ENCODE data around the gene FLNB.

FLNB gene

DNA sequence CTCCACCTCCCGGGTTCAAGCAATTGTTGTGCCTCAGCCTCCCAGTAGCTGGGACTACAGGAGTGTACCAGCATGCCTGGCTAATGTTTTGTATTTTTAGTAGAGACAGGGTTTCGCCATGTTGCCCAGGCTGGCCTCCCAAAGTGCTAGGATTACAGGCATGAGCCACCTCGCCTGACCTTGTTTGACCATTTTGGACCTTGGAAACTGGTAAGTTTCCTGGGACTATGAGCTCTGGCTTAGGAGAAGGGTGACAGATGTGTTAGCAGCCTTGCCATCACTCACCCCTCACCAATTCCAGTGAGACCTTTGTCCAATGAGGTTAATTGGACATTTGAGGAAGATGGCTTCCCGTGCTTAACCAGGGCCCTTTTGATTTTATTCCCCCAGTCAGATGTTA is 182.7 kb downstream of the FLNB start:
- Histone ChIP-seq H3K36me3 (replicated peaks) (no peaks in the 10 kb centered on the region), H3K27me3 (replicated peaks) (no peaks in the 10 kb centered on the region), H3K4me3 (ENCODE audit: low read depth, low read length) (no peak overlapping the region), H3K27ac (no peak overlapping the region)
- DNase-seq: no peak
- in situ Hi-C loops (cut with HindIII; ENCODE audit: low pct_ligation_motif_present, low sequenced_read_pairs): loop anchor here (10.0 kb wide), 1 partner anchor 94 kb away; no protein-coding TSS in a partner anchor
- TF ChIP-seq, protein P1, sequence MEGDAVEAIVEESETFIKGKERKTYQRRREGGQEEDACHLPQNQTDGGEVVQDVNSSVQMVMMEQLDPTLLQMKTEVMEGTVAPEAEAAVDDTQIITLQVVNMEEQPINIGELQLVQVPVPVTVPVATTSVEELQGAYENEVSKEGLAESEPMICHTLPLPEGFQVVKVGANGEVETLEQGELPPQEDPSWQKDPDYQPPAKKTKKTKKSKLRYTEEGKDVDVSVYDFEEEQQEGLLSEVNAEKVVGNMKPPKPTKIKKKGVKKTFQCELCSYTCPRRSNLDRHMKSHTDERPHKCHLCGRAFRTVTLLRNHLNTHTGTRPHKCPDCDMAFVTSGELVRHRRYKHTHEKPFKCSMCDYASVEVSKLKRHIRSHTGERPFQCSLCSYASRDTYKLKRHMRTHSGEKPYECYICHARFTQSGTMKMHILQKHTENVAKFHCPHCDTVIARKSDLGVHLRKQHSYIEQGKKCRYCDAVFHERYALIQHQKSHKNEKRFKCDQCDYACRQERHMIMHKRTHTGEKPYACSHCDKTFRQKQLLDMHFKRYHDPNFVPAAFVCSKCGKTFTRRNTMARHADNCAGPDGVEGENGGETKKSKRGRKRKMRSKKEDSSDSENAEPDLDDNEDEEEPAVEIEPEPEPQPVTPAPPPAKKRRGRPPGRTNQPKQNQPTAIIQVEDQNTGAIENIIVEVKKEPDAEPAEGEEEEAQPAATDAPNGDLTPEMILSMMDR (IDR thresholded peaks at IDR 0.05; ENCODE audit: low read depth, low read length, missing control alignments): no peak

DNA sequence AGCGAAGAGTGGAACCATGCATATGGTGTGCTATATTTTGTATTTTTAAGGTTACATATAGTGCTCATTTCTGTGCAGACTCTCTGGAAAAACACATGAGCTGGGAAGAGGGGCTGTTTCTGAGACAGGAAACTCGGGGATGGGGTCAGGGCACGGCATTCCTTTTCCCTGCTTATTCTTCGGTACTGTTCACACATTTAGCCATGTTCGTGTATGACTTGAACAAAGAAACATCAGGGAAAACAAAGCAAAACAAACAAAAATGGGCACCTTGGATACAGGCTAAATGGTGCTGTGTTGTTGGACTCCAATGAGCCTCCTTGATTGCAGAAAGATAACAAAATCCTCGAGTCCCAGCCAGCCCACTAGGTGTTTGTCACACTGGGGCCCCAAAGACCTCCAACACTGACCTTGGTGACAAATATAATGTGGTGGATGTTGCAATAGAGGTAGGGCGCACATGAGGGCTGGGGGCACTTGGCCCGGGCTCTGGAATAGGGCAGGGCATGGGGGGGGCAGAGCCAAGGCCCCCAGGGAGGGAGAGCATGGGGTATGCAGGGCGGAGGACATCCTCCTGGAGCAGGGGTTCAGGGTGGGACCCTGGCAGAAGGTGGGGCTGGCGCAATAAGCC is 183.3 kb downstream of the FLNB start:
- H3K36me3 ChIP-seq (replicated peaks): no peaks in the 10 kb centered on the region
- TF ChIP-seq, protein P1 (IDR thresholded peaks at IDR 0.05; ENCODE audit: low read depth, low read length, missing control alignments): no peak
- in situ Hi-C loops (cut with HindIII; ENCODE audit: low pct_ligation_motif_present, low sequenced_read_pairs): loop anchor here (10.0 kb wide), 1 partner anchor 93 kb away; no protein-coding TSS in a partner anchor
- no peak overlapping the region for H3K4me3 ChIP-seq (ENCODE audit: low read depth, low read length)
- H3K27me3 ChIP-seq (replicated peaks): no peaks in the 10 kb centered on the region
- no peak for DNase-seq
- no peak overlapping the region for H3K27ac ChIP-seq

DNA sequence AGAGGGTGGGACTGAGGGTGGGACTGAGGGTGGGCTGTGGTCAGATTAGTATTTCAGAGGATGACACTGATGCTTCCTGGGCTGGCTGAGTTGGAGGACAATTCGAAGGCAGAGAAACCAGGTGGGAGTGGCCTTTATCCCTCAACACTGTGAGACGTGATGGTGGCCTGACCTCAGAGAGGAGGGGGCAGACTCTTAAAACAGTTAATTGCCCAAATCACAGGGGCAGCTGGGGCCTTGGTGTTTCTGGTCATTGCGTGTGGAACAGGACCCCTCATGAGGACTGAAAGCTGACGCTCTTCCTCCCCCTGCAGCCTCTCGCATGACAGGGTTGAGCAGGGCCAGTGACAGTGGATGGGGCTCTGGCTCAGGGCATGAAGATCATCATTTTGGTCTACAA is 183.8 kb downstream of the FLNB start:
- TF ChIP-seq, protein P1 (IDR thresholded peaks at IDR 0.05; ENCODE audit: low read depth, low read length, missing control alignments): no peak
- in situ Hi-C loops (cut with HindIII; ENCODE audit: low pct_ligation_motif_present, low sequenced_read_pairs): loop anchor here (10.0 kb wide), 1 partner anchor 93 kb away; no protein-coding TSS in a partner anchor

DNA sequence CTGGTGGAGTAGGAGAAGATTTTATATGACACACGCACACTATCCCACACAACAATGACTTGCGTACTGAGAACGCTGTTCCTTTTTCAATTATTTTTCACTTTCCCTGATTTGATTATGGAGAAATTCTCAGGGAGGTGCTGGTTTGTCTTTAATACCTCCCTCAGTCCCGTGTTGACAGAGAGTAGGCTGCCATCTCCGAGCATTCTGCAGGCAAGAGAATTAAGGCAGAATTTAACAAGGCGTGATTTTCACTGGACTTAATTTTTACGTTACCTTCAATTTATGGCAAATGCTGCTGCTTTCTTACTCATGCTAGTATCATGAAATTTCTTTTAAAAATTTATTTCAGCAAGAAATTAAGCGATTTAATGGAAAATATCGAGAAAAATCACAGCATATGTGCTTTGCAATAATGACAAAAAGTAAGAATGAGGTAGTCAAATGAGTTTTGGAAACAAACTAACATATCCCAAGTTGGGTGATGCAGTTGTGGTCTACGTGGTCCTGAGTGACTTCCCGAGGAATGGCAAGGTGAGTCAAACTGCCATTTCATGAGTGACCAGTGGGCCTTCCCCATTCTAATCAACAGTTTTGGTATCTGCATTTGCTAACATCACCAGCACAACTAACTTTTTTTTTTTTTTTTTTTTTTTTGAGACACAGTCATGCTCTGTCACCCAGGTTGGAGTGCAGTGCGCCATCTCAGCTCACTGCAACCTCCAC is 185.6 kb downstream of the FLNB start:
- DNase-seq: no peak
- TF ChIP-seq, protein P1 (IDR thresholded peaks at IDR 0.05; ENCODE audit: low read depth, low read length, missing control alignments): no peak
- in situ Hi-C loops (cut with HindIII; ENCODE audit: low pct_ligation_motif_present, low sequenced_read_pairs): loop anchor here (10.0 kb wide), 1 partner anchor 91 kb away; no protein-coding TSS in a partner anchor
- Histone ChIP-seq H3K27me3 (replicated peaks) (no peaks in the 10 kb centered on the region), H3K27ac (no peak overlapping the region), H3K4me3 (ENCODE audit: low read depth, low read length) (no peak overlapping the region), H3K36me3 (replicated peaks) (no peaks in the 10 kb centered on the region)

More for the DNA sequence above, 183.8 kb downstream of the FLNB start:
- H3K27me3 ChIP-seq (replicated peaks): no peaks in the 10 kb centered on the region
- no peak overlapping the region for H3K4me3 ChIP-seq (ENCODE audit: low read depth, low read length)
- DNase-seq: no peak
- H3K27ac ChIP-seq: no peak overlapping the region
- H3K36me3 ChIP-seq (replicated peaks): no peaks in the 10 kb centered on the region

DNA sequence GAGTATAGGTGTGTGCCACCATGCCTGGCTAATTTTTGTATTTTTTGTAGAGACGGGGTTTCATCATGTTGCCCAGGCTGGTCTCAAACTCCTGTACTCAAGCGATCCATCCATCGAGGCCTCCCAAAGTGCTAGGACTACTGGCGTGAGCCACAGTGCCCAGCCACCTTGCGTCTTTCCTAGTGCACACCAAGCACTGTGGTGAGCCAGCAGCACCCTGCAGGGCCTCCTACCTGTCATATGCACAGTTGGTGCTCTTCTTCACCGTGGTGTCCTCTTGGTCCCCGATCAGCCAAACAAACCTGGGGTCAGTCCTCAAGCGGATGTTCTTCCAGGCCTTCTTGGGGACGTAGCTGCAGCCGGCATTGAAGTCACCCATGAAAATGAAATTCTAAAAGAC is 189.4 kb downstream of the FLNB start:
- no peak overlapping the region for H3K27ac ChIP-seq
- in situ Hi-C loops (cut with HindIII; ENCODE audit: low pct_ligation_motif_present, low sequenced_read_pairs): loop anchor here (10.0 kb wide), 1 partner anchor 87 kb away; no protein-coding TSS in a partner anchor
- no peak for DNase-seq
- H3K27me3 ChIP-seq (replicated peaks): no peaks in the 10 kb centered on the region
- TF ChIP-seq, protein P1 (IDR thresholded peaks at IDR 0.05; ENCODE audit: low read depth, low read length, missing control alignments): no peak
- H3K36me3 ChIP-seq (replicated peaks): no peaks in the 10 kb centered on the region
- H3K4me3 ChIP-seq (ENCODE audit: low read depth, low read length): no peak overlapping the region
